K562 (cell line): Measurements from ENCODE around the gene NDUFA6.

Source experiments
- ATF3 ChIP-seq, 2 experiments: fragments of 450-650 bp in 1 of 2; sonication (generic) in 1 of 2; formaldehyde crosslinking in 1 of 2; IDR thresholded peaks in 1 of 2; conservative IDR thresholded peaks in 1 of 2; 2 replicates each; pipeline versions ENCODE4 v1.6.1 to v1.8.1; 2016 to 2023; ENCODE audit warnings: mild to moderate bottlenecking in 2 of 2, moderate library complexity in 2 of 2, inconsistent platforms in 1 of 2, missing genetic modification reagents in 1 of 2
- CLOCK ChIP-seq: fragments of 250-450 bp; sonication (Bioruptor Pico); IDR thresholded peaks from 2 replicates; pipeline ENCODE4 v1.4.0; 2020; ENCODE audit warnings: mild to moderate bottlenecking, moderate library complexity, borderline replicate concordance
- CTCF ChIP-seq, 3 experiments: IDR thresholded peaks in 2 of 3; conservative IDR thresholded peaks in 1 of 3; 2 replicates each; pipeline ENCODE4 v1.5.1; 2011 to 2012; ENCODE audit warnings: low read length in 3 of 3, mild to moderate bottlenecking in 3 of 3, control low read depth in 2 of 3, improper control_type of control experiment in 1 of 3, inconsistent platforms in 1 of 3, low read depth in 1 of 3, mixed read lengths in 1 of 3, moderate library complexity in 1 of 3; ENCODE audit not compliant: insufficient read depth in 2 of 3
- FOXP1 ChIP-seq: sonication (generic); formaldehyde crosslinking; IDR thresholded peaks from 2 replicates; pipeline ENCODE4 v1.8.0; 2022; ENCODE audit warnings: mild to moderate bottlenecking, missing genetic modification reagents
- TAF15 ChIP-seq: fragments of 200-400 bp; formaldehyde crosslinking; IDR thresholded peaks from 2 replicates; pipeline ENCODE4 v1.6.1; 2017; ENCODE audit warnings: mild to moderate bottlenecking, low read depth, low read length, moderate library complexity
- ZBTB1 ChIP-seq: sonication (generic); formaldehyde crosslinking; IDR thresholded peaks from 2 replicates; pipeline ENCODE4 v1.8.1; 2023; ENCODE audit warnings: missing genetic modification reagents, low read depth, mild to moderate bottlenecking, borderline replicate concordance

- TF ChIP-seq ZBTB1 (CRISPR knock-in tag) (no peak), CLOCK (CRISPR knock-in tag) (no peak), CTCF (IDR thresholded peaks at IDR 0.05 in 2 of 3, conservative IDR thresholded peaks at IDR 0.05 in 1 of 3; ENCODE audit: insufficient read depth in 2 of 3, low read depth in 1 of 3, low read length in 3 of 3) (no peak), ATF3 (IDR thresholded peaks at IDR 0.05) (no peak), ATF3 (CRISPR knock-in tag; conservative IDR thresholded peaks at IDR 0.05) (no peak), TAF15 (no peak), FOXP1 (CRISPR knock-in tag) (no peak)
These were observed 22.8 kb downstream of the NDUFA6 start for GRCh38 chr22:42067671-42068251.
